Right atrium auricular region (tissue), 2 donors: ENCODE data around the gene G3BP2. TPM values are rescaled to one million over a fixed set of nuclear protein-coding genes. Genes with fewer than 3 reads are reported as not detected.

Experiments
- DNase-seq: peaks from one replicate; pipeline ENCODE4 v3.0.0-alpha.2; 2019; ENCODE audit warnings: low spot score
- H3K27ac ChIP-seq, 2 donors: fragments of 200-600 bp; sonication (generic); 1 replicate in 1 of 2; 2 replicates in 1 of 2; pipeline ENCODE4 v1.5.1; 2016 to 2019
- H3K27me3 ChIP-seq, 2 donors: fragments of 200-600 bp; sonication (generic); one replicate each; pipeline versions ENCODE4 v1.5.1 to v1.6.0; 2017 to 2019
- H3K36me3 ChIP-seq: fragments of 200-600 bp; sonication (generic); one replicate; pipeline ENCODE4 v1.5.1; 2016
- H3K4me1 ChIP-seq, 2 donors: fragments of 200-600 bp; sonication (generic); one replicate each; pipeline versions ENCODE4 v1.5.1 to v1.6.0; 2017 to 2019
- H3K4me3 ChIP-seq, 2 donors: fragments of 200-600 bp; sonication (generic); 1 replicate in 1 of 2; 2 replicates in 1 of 2; pipeline ENCODE4 v1.5.1; 2017 to 2019; ENCODE audit warnings: mild to moderate bottlenecking in 1 of 2, moderate library complexity in 1 of 2
- H3K9me3 ChIP-seq, 2 donors: fragments of 200-600 bp; sonication (generic); one replicate each; pipeline ENCODE4 v1.5.1; 2019
- CTCF ChIP-seq, 2 donors: fragments of 200-600 bp; sonication (generic); IDR thresholded peaks; one replicate each; pipeline ENCODE4 v1.5.1; 2019; ENCODE audit warnings: antibody characterized with exemption in 2 of 2
- total RNA-seq, 2 donors: library from RNA; depleted of rRNA; stranded (reverse); fragments of >200 nt; gene quantifications; one replicate each; pipeline ENCODE4 v1.1.0, GENCODE V29; 2016

G3BP2 gene
- total RNA-seq, 2 donors from 2014 or later, result 59.5 to 65.4 TPM

GRCh38 chr4:75702919-75703411 is 29.8 kb upstream of the G3BP2 start:
- H3K4me3 ChIP-seq, result no peak overlapping the region
- no peaks in the 10 kb centered on the region for H3K4me1 ChIP-seq
- H3K9me3 ChIP-seq, result no peaks in the 10 kb centered on the region
- no peak for DNase-seq
- no peak overlapping the region for H3K27ac ChIP-seq
- peaks cover 4% of the 10 kb centered on the region for H3K36me3 ChIP-seq
- H3K27me3 ChIP-seq, result no peaks in the 10 kb centered on the region
- no peak for TF ChIP-seq CTCF (IDR thresholded peaks at IDR 0.05)

- Histone ChIP-seq H3K36me3 (no peaks in the 10 kb centered on the region), H3K27me3 (no peaks in the 10 kb centered on the region), H3K9me3 (no peaks in the 10 kb centered on the region), H3K27ac (no peak overlapping the region), H3K4me3 (no peak overlapping the region), H3K4me1 (peaks cover 0 to 8% of the 10 kb centered on the region in 2 donors)
- DNase-seq, result no peak
- TF ChIP-seq CTCF (IDR thresholded peaks at IDR 0.05), result no peak
Measured at GRCh38 chr4:75699299-75699698, 26.1 kb upstream of the G3BP2 start.

- Histone ChIP-seq H3K4me3 (no peak overlapping the region), H3K27me3 (no peaks in the 10 kb centered on the region), H3K9me3 (no peaks in the 10 kb centered on the region), H3K36me3 (no peaks in the 10 kb centered on the region), H3K4me1 (peaks cover 0 to 8% of the 10 kb centered on the region in 2 donors), H3K27ac (no peak overlapping the region)
- no peak for TF ChIP-seq CTCF (IDR thresholded peaks at IDR 0.05)
- no peak for DNase-seq
Measured at GRCh38 chr4:75698963-75699228, 25.7 kb upstream of the G3BP2 start.

- TF ChIP-seq CTCF (IDR thresholded peaks at IDR 0.05), result no peak
- H3K36me3 ChIP-seq, result no peaks in the 10 kb centered on the region
- no peak for DNase-seq
- no peak overlapping the region for H3K27ac ChIP-seq
- H3K27me3 ChIP-seq, result no peaks in the 10 kb centered on the region
- H3K9me3 ChIP-seq, result no peaks in the 10 kb centered on the region
- no peak overlapping the region for H3K4me3 ChIP-seq
- H3K4me1 ChIP-seq, result peaks cover 0 to 8% of the 10 kb centered on the region in 2 donors
Measured at GRCh38 chr4:75698162-75698962, 25.2 kb upstream of the G3BP2 start.

- H3K27ac ChIP-seq, result peak overlapping the region; percentile 45 to 63
Measured at GRCh38 chr4:75696581-75696980, 23.4 kb upstream of the G3BP2 start.

More at GRCh38 chr4:75696581-75696980, 23.4 kb upstream of the G3BP2 start:
- no peaks in the 10 kb centered on the region for H3K27me3 ChIP-seq
- no peak for TF ChIP-seq CTCF (IDR thresholded peaks at IDR 0.05)
- no peak overlapping the region for H3K4me3 ChIP-seq
- H3K4me1 ChIP-seq, result peaks cover 0 to 8% of the 10 kb centered on the region in 2 donors
- no peaks in the 10 kb centered on the region for H3K9me3 ChIP-seq
- DNase-seq, result no peak
- no peaks in the 10 kb centered on the region for H3K36me3 ChIP-seq
